SK-N-SH treated with all-trans-retinoic acid at 6 μM for 48 hours (cell line): ENCODE data around the gene DOCK4.

ENCODE experiments used
- ATAC-seq: fragments of 200-7000 bp; cut with Tn5 transposase; 3 replicates; pipeline ENCODE4 v1.9.1; 2020; ENCODE audit warnings: mild to moderate bottlenecking, moderate library complexity
- ARNTL ChIP-seq: fragments of 450-650 bp; formaldehyde crosslinking; IDR thresholded peaks from 2 replicates; pipeline ENCODE4 v1.5.0; 2020; ENCODE audit warnings: low read depth, mild to moderate bottlenecking, moderate library complexity, borderline replicate concordance
- BACH2 ChIP-seq: fragments of 250-450 bp; sonication (Bioruptor Pico); IDR thresholded peaks from 2 replicates; pipeline ENCODE4 v1.9.0; 2021; ENCODE audit warnings: mild to moderate bottlenecking, borderline replicate concordance
- CSDC2 ChIP-seq: fragments of 250-450 bp; sonication (Bioruptor Pico); IDR thresholded peaks from 2 replicates; pipeline ENCODE4 v1.5.0; 2020; ENCODE audit warnings: mild to moderate bottlenecking, moderate library complexity
- ESRRG ChIP-seq: fragments of 250-450 bp; sonication (Bioruptor Pico); IDR thresholded peaks from 2 replicates; pipeline ENCODE4 v1.6.1; 2021; ENCODE audit warnings: mild to moderate bottlenecking
- GLIS3 ChIP-seq: fragments of 250-450 bp; sonication (Bioruptor Pico); IDR thresholded peaks from 2 replicates; pipeline ENCODE4 v1.5.0; 2020; ENCODE audit warnings: mild to moderate bottlenecking, moderate library complexity
- ISL1 ChIP-seq: fragments of 250-450 bp; sonication (Bioruptor Pico); IDR thresholded peaks from 2 replicates; pipeline ENCODE4 v2.1.2; 2022; ENCODE audit warnings: mild to moderate bottlenecking, moderate library complexity
- SNAI2 ChIP-seq: fragments of 250-450 bp; sonication (Bioruptor Pico); IDR thresholded peaks from 2 replicates; pipeline ENCODE4 v1.5.0; 2020; ENCODE audit warnings: mild to moderate bottlenecking, moderate library complexity
- TCF4 ChIP-seq: fragments of 250-450 bp; sonication (Bioruptor Pico); IDR thresholded peaks from 2 replicates; pipeline ENCODE4 v1.8.0; 2021; ENCODE audit warnings: mild to moderate bottlenecking, moderate library complexity, borderline replicate concordance
- TOX ChIP-seq: fragments of 250-450 bp; sonication (Bioruptor Pico); IDR thresholded peaks from 2 replicates; pipeline ENCODE4 v1.8.0; 2021; ENCODE audit warnings: mild to moderate bottlenecking, moderate library complexity, borderline replicate concordance
- ZC3H10 ChIP-seq: fragments of 250-450 bp; sonication (Bioruptor Pico); IDR thresholded peaks from 2 replicates; pipeline ENCODE4 v1.5.1; 2021; ENCODE audit warnings: mild to moderate bottlenecking, moderate library complexity
- ZFP3 ChIP-seq: fragments of 250-450 bp; sonication (Bioruptor Pico); IDR thresholded peaks from 2 replicates; pipeline ENCODE4 v1.5.0; 2020; ENCODE audit warnings: mild to moderate bottlenecking, moderate library complexity
- ZFP30 ChIP-seq: fragments of 450-650 bp; formaldehyde crosslinking; IDR thresholded peaks from 2 replicates; pipeline ENCODE4 v1.5.0; 2022; ENCODE audit warnings: mild to moderate bottlenecking, moderate library complexity
- ZNF565 ChIP-seq: fragments of 450-650 bp; formaldehyde crosslinking; conservative IDR thresholded peaks from 2 replicates; pipeline ENCODE4 v1.5.0; 2020; ENCODE audit warnings: low read depth, mild to moderate bottlenecking, moderate library complexity
- ZNF70 ChIP-seq: fragments of 450-650 bp; formaldehyde crosslinking; IDR thresholded peaks from 2 replicates; pipeline ENCODE4 v1.5.0; 2020; ENCODE audit warnings: mild to moderate bottlenecking, moderate library complexity
- ZNF8 ChIP-seq: fragments of 450-650 bp; formaldehyde crosslinking; IDR thresholded peaks from 2 replicates; pipeline ENCODE4 v1.5.0; 2020; ENCODE audit warnings: mild to moderate bottlenecking, moderate library complexity
- TF ChIP-seq, protein P1 (sequence below): fragments of 250-450 bp; sonication (Bioruptor Pico); IDR thresholded peaks from 2 replicates; pipeline ENCODE4 v1.8.0; 2021; ENCODE audit warnings: low read depth, mild to moderate bottlenecking, moderate library complexity, borderline replicate concordance
- TF ChIP-seq, protein P2 (sequence below): fragments of 250-450 bp; sonication (Bioruptor Pico); IDR thresholded peaks from 2 replicates; pipeline ENCODE4 v1.5.1; 2021; ENCODE audit warnings: mild to moderate bottlenecking, moderate library complexity
- TF ChIP-seq, protein P3 (sequence below): fragments of 250-450 bp; sonication (Bioruptor Pico); IDR thresholded peaks from 2 replicates; pipeline ENCODE4 v1.8.0; 2020; ENCODE audit warnings: mild to moderate bottlenecking, moderate library complexity, borderline replicate concordance

The DOCK4 gene

DNA sequence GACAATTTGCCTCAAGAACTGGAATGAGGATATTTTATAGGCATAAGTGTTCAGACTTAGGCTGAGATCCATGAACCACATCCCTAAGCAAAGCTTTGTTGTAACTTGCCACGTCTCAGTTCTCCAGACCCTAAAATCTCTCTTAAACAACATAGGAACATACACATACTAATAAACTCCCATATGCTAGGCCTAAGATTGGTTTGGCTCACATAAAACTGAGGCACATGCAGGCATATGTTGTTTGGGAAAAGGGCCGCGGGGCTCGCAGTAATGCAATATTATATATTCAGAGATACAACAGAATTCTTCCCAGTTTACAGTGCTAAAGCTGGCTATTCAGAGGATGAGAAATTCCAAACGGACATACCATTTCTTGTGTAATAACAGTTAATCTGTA, 61.0 kb downstream of the DOCK4 start (continued):
- TF ChIP-seq, protein P1, sequence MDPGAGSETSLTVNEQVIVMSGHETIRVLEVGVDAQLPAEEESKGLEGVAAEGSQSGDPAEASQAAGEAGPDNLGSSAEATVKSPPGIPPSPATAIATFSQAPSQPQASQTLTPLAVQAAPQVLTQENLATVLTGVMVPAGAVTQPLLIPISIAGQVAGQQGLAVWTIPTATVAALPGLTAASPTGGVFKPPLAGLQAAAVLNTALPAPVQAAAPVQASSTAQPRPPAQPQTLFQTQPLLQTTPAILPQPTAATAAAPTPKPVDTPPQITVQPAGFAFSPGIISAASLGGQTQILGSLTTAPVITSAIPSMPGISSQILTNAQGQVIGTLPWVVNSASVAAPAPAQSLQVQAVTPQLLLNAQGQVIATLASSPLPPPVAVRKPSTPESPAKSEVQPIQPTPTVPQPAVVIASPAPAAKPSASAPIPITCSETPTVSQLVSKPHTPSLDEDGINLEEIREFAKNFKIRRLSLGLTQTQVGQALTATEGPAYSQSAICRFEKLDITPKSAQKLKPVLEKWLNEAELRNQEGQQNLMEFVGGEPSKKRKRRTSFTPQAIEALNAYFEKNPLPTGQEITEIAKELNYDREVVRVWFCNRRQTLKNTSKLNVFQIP (CRISPR knock-in tag) = no peak

- no peak for TF ChIP-seq BACH2 (CRISPR knock-in tag)
- no peak for TF ChIP-seq ZC3H10 (CRISPR knock-in tag)
- no peak for TF ChIP-seq TOX (CRISPR knock-in tag)
- no peak for TF ChIP-seq CSDC2
- TF ChIP-seq, protein P2, sequence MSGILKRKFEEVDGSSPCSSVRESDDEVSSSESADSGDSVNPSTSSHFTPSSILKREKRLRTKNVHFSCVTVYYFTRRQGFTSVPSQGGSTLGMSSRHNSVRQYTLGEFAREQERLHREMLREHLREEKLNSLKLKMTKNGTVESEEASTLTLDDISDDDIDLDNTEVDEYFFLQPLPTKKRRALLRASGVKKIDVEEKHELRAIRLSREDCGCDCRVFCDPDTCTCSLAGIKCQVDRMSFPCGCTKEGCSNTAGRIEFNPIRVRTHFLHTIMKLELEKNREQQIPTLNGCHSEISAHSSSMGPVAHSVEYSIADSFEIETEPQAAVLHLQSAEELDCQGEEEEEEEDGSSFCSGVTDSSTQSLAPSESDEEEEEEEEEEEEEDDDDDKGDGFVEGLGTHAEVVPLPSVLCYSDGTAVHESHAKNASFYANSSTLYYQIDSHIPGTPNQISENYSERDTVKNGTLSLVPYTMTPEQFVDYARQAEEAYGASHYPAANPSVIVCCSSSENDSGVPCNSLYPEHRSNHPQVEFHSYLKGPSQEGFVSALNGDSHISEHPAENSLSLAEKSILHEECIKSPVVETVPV = no peak
- TF ChIP-seq ZFP3 (CRISPR knock-in tag) = no peak
- TF ChIP-seq, protein P1 (CRISPR knock-in tag) = no peak
- TF ChIP-seq ZNF565 (CRISPR knock-in tag) = no peak
- no peak for TF ChIP-seq ARNTL
- no peak for TF ChIP-seq TCF4 (CRISPR knock-in tag)
- no peak for TF ChIP-seq GLIS3
- TF ChIP-seq ZFP30 (CRISPR knock-in tag) = no peak
- ATAC-seq = no peak
Measured at GRCh38 chr7:112144284-112145059, 61.7 kb downstream of the DOCK4 start.

DNA sequence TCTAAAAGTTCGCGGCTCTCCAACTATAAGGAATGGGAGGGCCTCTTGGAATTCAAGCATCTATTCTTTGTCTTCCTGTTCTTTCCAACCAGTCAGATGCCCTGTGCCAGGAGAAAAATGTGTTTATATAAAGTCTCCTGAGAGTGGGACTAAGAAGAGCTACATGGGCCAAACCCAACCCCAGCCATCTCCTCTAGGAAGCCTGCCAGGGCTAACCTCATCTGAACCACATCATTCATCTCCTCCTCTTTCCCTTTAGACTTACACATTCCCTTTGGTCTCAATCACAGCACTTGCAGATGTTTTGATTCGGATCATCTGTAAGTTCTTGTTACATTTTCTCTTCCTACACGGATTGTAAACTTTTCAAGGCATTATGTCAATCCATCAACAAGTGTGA, 62.6 kb downstream of the DOCK4 start:
- no peak; the same call in 2 of the 3 replicates for ATAC-seq
- no peak for TF ChIP-seq TCF4 (CRISPR knock-in tag)
- TF ChIP-seq GLIS3 = no peak
- TF ChIP-seq ISL1 = no peak
- no peak for TF ChIP-seq ZC3H10 (CRISPR knock-in tag)
- TF ChIP-seq, protein P2 = no peak
- TF ChIP-seq SNAI2 = no peak
- no peak for TF ChIP-seq ZNF70 (CRISPR knock-in tag)
- TF ChIP-seq ZNF565 (CRISPR knock-in tag) = no peak
- no peak for TF ChIP-seq ZNF8
- no peak for TF ChIP-seq CSDC2
- no peak for TF ChIP-seq ESRRG (CRISPR knock-in tag)
- no peak for TF ChIP-seq ARNTL
- no peak for TF ChIP-seq BACH2 (CRISPR knock-in tag)
- TF ChIP-seq, protein P1 (CRISPR knock-in tag) = no peak
- TF ChIP-seq ZFP30 (CRISPR knock-in tag) = no peak
- no peak for TF ChIP-seq TOX (CRISPR knock-in tag)
- no peak for TF ChIP-seq ZFP3 (CRISPR knock-in tag)
- TF ChIP-seq, protein P3, sequence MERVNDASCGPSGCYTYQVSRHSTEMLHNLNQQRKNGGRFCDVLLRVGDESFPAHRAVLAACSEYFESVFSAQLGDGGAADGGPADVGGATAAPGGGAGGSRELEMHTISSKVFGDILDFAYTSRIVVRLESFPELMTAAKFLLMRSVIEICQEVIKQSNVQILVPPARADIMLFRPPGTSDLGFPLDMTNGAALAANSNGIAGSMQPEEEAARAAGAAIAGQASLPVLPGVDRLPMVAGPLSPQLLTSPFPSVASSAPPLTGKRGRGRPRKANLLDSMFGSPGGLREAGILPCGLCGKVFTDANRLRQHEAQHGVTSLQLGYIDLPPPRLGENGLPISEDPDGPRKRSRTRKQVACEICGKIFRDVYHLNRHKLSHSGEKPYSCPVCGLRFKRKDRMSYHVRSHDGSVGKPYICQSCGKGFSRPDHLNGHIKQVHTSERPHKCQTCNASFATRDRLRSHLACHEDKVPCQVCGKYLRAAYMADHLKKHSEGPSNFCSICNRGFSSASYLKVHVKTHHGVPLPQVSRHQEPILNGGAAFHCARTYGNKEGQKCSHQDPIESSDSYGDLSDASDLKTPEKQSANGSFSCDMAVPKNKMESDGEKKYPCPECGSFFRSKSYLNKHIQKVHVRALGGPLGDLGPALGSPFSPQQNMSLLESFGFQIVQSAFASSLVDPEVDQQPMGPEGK = no peak
